HuH-7 (cell line): Measurements from ENCODE around the gene CTAGE9.
"Not testable (repeated sequence)": the region's sequence is repeated elsewhere in the genome, so short reads cannot be mapped to it uniquely, and the experiment has no call there.

ENCODE experiments used
- DNase-seq: peaks from one replicate; pipeline ENCODE4 v3.0.0; 2011; ENCODE audit warnings: low spot score

Gene CTAGE9, protein sequence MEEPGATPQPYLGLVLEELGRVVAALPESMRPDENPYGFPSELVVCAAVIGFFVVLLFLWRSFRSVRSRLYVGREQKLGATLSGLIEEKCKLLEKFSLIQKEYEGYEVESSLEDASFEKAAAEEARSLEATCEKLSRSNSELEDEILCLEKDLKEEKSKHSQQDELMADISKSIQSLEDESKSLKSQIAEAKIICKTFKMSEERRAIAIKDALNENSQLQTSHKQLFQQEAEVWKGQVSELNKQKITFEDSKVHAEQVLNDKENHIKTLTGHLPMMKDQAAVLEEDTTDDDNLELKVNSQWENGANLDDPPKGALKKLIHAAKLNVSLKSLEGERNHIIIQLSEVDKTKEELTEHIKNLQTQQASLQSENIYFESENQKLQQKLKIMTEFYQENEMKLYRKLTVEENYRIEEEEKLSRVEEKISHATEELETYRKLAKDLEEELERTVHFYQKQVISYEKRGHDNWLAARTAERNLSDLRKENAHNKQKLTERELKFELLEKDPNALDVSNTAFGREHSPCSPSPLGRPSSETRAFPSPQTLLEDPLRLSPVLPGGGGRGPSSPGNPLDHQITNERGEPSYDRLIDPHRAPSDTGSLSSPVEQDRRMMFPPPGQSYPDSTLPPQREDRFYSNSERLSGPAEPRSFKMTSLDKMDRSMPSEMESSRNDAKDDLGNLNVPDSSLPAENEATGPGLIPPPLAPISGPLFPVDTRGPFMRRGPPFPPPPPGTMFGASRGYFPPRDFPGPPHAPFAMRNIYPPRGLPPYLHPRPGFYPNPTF

DNA sequence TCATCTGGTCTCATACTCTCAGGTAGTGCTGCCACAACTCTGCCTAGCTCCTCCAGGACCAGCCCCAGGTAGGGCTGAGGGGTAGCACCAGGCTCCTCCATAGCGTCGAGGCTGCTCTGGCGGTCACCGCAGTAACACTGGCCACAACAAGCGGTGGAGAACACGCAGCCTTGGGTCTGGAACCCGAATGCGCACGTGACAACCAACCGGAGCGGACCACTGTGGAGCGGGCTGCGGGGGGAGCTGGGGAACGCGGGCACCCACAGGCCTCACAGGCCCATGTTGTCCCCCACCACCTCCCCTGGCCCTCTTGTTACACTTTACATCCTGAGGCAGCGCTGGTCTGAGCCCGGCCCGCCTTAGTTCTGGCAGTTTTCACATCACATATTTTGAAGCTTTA is at the start of gene CTAGE9:
TSS of gene CTAGE9 (minus strand) at position 101 of the 400 bp plus-strand sequence. CDS start at position 101, 0 bp downstream.
- DNase-seq: not testable (repeated sequence)

- DNase-seq: no peak
Measured at GRCh38 chr6:131758920-131759319, 48.1 kb upstream of the CTAGE9 start.

- no peak for DNase-seq
Measured at GRCh38 chr6:131756039-131756438, 45.2 kb upstream of the CTAGE9 start.

- no peak for DNase-seq
Measured at GRCh38 chr6:131755597-131755996, 44.8 kb upstream of the CTAGE9 start.

DNA sequence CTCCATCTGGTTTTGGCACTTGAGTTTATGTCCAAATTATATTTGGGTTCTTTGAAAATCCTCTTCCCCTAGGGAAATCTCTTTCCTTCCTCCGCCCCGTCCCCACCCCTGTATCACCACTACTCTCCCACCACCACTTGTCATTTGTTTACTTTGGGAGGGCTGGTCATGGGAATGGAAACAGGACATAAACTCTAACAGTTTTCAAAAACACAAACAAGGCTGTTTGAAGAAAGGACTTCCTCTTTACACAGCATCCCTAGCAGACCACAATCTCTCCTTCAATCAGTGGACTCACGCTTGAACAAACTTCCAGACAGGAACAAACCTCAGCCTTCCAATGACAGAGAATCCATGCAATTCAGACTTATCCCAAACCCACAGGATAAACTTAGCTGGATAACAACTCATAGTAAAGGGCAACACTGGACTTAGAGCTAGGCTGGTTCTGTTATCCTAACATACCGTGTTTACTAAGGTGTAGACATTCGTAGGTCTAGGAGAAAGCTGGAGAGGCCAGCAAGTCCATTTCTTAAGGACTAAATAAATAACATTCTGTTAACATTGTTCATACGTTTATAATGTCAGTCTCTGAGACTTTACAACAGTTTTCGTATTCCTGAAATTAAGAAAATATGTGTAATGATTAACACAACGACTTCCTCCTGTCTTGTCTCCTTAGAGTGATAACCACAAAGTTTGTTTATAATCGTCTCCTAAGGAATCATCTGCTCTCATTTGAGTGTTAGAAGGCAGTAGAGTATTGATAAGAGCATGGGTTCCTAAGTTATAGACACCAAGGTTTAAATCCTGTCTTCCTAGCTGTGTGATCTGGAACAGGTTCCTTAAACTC is 44.1 kb upstream of the CTAGE9 start:
- DNase-seq: peak; percentile 20

DNA sequence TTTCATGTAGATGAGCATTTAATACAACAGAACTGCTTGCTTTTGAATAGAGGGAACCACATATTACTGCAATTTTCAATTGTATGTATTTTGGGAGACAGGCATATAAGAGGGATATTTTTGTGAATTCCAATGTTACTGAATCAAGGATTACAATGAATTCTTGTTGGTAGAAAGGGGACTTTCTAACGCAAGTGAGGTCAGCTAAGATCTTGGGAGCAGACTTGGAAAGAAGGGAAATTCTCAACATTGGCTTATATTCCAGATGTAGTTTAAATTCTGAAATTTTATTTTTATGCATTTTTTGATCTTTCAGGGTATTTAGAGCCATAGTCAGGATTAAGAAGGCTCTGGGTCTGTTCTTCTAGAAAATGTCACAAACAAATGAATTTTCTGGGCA is 43.3 kb upstream of the CTAGE9 start:
- no peak for DNase-seq

GRCh38 chr6:131751012-131751715 is 40.3 kb upstream of the CTAGE9 start:
- DNase-seq: not testable (repeated sequence)

DNA sequence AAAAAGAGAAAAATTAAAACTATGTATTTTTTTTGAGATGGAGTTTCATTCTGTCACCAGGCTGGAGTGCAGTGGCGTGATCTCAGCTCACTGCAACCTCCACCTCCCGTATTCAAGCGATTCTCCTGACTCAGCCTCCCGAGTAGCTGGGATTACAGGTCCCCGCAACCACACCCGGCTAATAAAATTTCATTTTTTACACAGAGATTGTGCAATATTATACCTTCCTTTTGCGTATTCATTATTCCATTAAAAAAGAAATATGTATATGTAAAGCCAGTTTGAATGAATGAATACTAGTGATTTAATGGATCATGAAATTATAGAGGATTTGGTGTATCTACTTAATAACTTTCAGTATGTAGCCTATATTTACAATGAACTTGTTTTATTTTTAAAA is 38.2 kb upstream of the CTAGE9 start:
- no peak for DNase-seq

DNA sequence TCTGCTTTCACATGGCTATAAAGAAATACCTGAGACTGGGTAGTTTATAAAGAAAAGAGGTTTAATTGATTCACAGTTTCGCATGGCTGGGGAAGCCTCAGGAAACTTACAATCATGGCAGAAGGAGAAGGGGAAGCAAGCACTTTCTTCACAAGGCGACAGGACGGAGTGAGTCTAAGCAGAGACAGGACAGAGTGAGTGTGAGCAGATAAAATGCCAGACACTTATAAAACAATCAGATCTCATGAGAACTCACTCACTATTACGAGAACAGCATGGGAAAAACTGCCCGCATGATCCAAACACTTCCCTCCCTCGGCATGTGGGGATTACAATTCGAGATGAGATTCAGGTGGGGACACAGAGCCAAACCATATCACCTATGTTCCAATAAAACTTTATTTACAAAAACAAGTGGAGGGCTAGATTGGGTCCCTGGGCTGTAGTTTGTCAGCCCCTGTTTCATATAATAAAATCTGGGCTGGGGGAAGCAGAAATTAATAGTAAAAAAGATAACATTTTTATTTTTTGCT is 37.1 kb upstream of the CTAGE9 start:
- no peak for DNase-seq

DNA sequence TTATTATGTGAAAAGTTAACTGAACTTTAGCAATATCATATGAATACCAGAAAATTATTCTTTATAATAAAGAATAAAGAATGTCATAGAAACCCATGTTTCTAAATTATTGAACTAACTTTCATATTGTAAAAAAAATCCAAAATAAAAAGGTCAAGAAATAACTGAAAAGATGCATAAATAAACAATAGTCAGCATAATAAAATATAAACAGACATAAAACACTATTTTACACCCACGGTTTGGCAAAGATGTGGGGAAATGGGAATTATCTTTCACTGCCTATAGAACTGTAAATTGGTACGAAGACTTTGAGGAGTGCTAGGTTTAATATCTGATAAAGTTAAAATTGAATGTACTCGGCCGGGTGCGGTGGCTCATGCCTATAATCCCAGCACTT is 34.7 kb upstream of the CTAGE9 start:
- DNase-seq: no peak

GRCh38 chr6:131744432-131745287 is 33.8 kb upstream of the CTAGE9 start:
- no peak for DNase-seq

- DNase-seq: no peak
Measured at GRCh38 chr6:131741688-131742393, 31.0 kb upstream of the CTAGE9 start.

GRCh38 chr6:131740161-131740560 is 29.3 kb upstream of the CTAGE9 start:
- DNase-seq: no peak

GRCh38 chr6:131739136-131739535 is 28.3 kb upstream of the CTAGE9 start:
- DNase-seq: no peak

DNA sequence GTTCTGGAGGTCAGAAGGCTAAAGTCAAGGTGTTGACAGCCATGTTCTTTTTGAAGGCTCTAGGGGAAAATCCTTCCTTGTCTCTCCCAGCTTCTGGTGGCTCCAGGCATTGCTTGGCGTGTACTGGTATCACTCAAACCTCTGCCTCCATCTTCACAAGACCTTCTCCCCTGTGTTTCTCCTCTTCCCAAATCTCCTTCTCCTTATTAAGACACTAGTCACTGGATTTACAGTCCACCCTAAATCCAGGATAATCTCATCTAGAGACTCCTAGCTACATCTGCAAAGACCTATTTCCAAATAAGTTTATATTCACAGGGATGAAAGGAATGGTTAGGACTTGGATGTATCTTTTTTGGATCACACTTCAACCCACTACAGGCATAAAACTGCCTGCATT is 26.0 kb upstream of the CTAGE9 start:
- DNase-seq: no peak

- DNase-seq: no peak
Measured at GRCh38 chr6:131736003-131736596, 25.3 kb upstream of the CTAGE9 start.

GRCh38 chr6:131733376-131734016 is 22.7 kb upstream of the CTAGE9 start:
- DNase-seq: no peak

- DNase-seq: no peak
Measured at GRCh38 chr6:131731224-131731623, 20.4 kb upstream of the CTAGE9 start.

GRCh38 chr6:131730264-131730663 is 19.4 kb upstream of the CTAGE9 start:
- no peak for DNase-seq
